NK-92 (cell line): ENCODE measurements around the gene SYNE4.
A peak's percentile ranks its signal among the peaks of the same experiment; 100 is the strongest.
"Not testable (repeated sequence)": the region's sequence is repeated elsewhere in the genome, so short reads cannot be mapped to it uniquely, and the experiment has no call there.

Source experiments
- DNase-seq: peaks from one replicate; lab custom pipeline; 2025; ENCODE audit not compliant: unreplicated experiment; lab: John Stamatoyannopoulos, UW

The SYNE4 gene

GRCh38 chr19:36008336-36008978 lies at the start of gene SYNE4:
TSS of gene SYNE4 (minus strand) at chr19:36008813. CDS start at chr19:36008681, 132 bp downstream.
- DNase-seq, result no peak

- peak; percentile 68 for DNase-seq
These were observed 46.4 kb upstream of the SYNE4 start, which contains the start of gene WDR62 for GRCh38 chr19:36054733-36055686. TSS of gene WDR62 (plus strand) at chr19:36054897. CDS start at chr19:36054972, 75 bp downstream.

- DNase-seq, result peak; percentile 98
These were observed 45.6 kb upstream of the SYNE4 start, which contains the start of gene THAP8 for GRCh38 chr19:36054119-36054732. TSS of gene THAP8 (minus strand) at chr19:36054285. CDS start at chr19:36054217, 68 bp downstream.

GRCh38 chr19:36051637-36052036 lies 43.0 kb upstream of the SYNE4 start:
- DNase-seq, result no peak

GRCh38 chr19:36051236-36051635 lies 42.6 kb upstream of the SYNE4 start:
- no peak for DNase-seq

- no peak for DNase-seq
These were observed 40.6 kb upstream of the SYNE4 start for GRCh38 chr19:36049080-36049698.

GRCh38 chr19:36047835-36048234 lies 39.2 kb upstream of the SYNE4 start:
- no peak for DNase-seq

- no peak for DNase-seq
These were observed 37.9 kb upstream of the SYNE4 start for GRCh38 chr19:36046443-36047050.

- DNase-seq, result no peak
These were observed 35.3 kb upstream of the SYNE4 start for GRCh38 chr19:36043952-36044351.

- no peak for DNase-seq
These were observed 33.2 kb upstream of the SYNE4 start for GRCh38 chr19:36041831-36042230.

- not testable (repeated sequence) for DNase-seq
These were observed 32.5 kb upstream of the SYNE4 start for GRCh38 chr19:36041092-36041491.

- DNase-seq, result no peak
These were observed 31.9 kb upstream of the SYNE4 start for GRCh38 chr19:36040495-36040894.

GRCh38 chr19:36032251-36033104 lies 23.9 kb upstream of the SYNE4 start, which contains the start of gene CLIP3:
TSS of gene CLIP3 (minus strand) at chr19:36032873. CDS start at chr19:36032357, 516 bp downstream.
- no peak for DNase-seq

GRCh38 chr19:36031308-36031707 lies 22.7 kb upstream of the SYNE4 start:
- DNase-seq, result no peak

- no peak for DNase-seq
These were observed 21.9 kb upstream of the SYNE4 start for GRCh38 chr19:36030264-36031148.

- DNase-seq, result no peak
These were observed 19.9 kb upstream of the SYNE4 start for GRCh38 chr19:36028313-36029041.

- DNase-seq, result no peak
These were observed 19.1 kb upstream of the SYNE4 start for GRCh38 chr19:36027696-36028095.
